GM19463 (cell line): ENCODE measurements around the gene CLTB.
A peak's percentile ranks its signal among the peaks of the same experiment; 100 is the strongest.

Experiments used
- ATAC-seq: cut with Tn5 transposase; IDR thresholded peaks from one replicate; pipeline ENCODE4 v1.9.1; 2021; ENCODE audit warnings: mild to moderate bottlenecking, moderate library complexity; ENCODE audit not compliant: unreplicated experiment

CLTB gene

DNA sequence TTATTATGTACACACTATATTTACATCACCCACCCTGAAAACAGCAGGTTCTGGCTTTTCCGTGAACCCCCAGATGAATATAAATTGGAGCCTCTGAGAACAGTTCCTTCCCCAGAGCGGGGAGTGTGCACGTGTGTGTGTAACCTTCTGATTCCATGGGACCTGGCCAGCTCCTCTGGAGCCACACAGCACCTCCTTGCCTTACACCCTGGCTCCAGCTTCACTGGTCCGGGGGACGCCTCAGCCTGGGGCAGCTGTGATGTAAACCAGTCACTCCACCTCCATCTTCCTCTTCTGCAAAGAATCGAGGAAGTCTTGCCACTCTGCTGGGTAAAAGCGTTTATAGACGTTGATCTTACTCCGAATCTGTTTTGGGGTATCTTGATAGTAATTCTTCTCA lies 32.4 kb downstream of the CLTB start:
- no peak for ATAC-seq

DNA sequence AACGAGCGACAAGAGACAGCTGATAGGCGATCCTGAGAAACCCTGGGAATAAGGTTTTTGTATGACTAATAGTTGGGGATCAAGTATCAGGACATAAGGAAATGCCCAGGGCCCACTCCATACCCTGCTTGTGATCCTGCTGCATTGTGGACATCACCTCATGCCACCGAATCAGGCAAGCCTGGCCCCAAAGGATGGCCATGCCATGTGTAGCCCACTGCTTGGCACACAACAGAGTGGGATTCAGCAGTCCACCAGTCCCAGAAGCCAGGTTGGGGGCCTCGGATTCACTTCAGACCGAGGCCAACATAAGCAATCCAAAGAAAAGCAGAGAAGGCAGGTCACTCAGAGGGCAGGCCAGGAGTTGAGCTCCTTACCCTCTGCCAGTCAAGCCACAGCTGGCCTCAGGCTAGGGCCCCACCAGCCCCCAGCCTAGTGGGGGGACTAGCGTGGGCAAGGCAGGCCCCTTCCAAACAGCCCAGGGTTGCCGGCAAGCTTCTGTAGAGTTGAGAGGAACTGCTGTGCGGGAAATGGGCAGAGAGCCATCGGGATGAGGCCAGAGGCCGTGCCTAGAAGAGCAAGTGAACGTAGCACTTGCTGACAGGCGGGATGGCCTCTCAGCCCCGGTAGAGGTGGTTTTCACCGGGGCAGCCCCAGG lies 33.0 kb downstream of the CLTB start:
- ATAC-seq, result no peak

DNA sequence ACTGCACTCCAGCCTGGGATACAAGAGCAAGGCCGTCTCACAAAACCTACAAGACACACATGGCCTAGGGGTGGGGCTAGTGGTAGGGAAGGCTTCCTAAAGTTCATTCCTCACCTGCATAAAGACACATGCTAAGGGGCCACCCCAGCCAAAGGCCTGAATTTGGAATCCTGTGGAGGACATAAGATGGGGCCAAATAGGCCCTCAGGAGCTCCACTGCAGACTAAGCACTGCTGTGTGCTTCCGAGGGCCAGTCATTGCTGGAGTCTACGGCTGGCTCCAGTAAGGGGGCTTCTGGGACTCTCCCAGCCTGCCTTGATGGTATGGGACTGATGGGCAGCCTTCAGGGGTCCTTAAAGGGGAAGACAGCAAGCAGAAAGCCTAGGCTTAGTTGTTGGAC lies 33.6 kb downstream of the CLTB start:
- no peak for ATAC-seq

DNA sequence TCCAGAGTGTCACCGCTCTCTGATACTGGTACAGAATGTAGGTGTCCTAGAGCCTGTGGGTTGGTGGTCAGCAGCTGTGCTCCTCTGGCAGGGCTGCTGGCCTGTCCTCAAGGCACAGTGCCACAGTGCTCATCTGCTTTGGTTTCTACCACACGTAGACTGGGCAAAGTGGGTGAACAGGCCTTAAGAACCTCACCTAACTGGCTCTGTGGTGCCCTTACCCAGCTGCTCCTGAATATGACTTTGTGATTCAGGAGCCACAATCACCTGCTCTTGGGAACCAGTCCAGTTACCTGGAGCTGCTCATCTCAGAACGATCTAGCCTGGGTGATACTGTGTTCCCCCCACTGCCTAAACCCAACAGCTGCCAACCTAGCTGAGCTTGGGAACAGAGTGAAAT lies 34.4 kb downstream of the CLTB start:
- no peak for ATAC-seq

- ATAC-seq, result no peak
Measured at GRCh38 chr5:176381423-176381822, 34.9 kb downstream of the CLTB start.

GRCh38 chr5:176379881-176380280 lies 36.5 kb downstream of the CLTB start:
- ATAC-seq, result no peak

- ATAC-seq, result no peak
Measured at GRCh38 chr5:176373100-176373818, 43.1 kb downstream of the CLTB start.

DNA sequence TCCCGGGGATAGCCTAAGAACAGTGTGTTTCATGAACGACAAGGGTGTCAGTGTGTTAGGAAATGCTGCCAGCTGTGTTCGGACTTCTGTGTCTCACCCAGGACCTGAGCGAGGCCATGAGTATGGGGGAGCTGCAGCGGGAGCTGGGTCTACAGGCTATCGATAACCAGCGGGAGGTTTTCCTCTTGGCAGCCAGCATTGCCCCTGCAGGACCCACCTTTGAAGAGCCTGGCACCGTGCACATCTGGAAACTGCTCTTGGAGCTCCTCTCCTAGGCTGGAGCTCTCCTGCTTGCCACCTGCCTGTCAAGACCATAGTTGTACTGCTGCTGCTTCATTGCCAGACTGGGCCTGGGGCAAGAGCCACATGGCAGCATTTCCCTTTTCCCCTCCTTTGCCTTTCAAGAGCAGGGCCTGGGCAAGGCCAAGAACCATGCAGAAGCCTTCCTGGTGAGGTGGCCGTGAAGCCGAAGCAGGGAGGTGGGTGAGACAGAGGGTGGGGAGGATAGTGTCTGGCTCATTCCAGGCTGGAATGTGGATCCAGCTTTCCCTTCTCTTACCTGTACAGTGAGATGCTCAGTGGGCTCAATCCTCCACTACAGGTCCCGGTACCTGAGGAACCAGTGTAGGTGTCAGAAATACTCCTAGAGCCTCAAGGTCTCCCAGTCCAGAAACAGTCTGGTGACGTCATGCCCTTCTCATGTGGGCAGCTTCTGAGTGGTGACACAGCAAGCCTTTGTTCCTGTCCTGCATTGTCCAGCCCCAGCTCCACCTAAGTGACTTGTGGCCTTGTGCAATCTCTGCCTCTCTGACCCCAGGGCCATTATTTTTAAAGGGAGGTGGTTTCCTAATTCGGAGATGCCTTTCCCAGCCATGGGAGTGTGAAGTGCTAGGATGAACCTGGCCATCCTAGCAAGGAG lies 44.5 kb downstream of the CLTB start:
- ATAC-seq, result no peak

- no peak for ATAC-seq
Measured at GRCh38 chr5:176369934-176370711, 46.2 kb downstream of the CLTB start.

DNA sequence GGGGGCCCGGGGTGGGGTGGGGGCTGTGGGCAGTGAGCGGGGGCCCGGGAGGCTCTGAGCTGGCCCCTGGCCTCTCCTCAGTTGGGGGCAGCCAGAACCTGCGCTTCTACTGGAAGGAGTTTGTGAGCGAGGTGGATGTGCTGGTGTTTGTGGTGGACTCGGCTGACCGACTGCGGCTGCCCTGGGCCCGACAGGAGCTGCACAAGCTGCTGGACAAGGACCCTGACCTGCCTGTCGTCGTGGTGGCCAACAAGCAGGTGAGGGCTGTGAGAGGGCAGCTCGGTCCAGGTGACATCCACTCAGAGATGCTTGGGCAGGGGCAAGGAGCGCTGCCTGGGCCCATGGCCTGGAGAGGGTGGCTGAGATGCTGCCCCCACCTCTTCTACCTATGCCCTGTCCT lies 47.6 kb downstream of the CLTB start:
- no peak for ATAC-seq

GRCh38 chr5:176366232-176366894 lies 50.0 kb downstream of the CLTB start:
- no peak for ATAC-seq

- peak; percentile 44 for ATAC-seq
Measured at GRCh38 chr5:176365351-176366231, 50.7 kb downstream of the CLTB start, which contains the start of gene ARL10. ARL10 (plus strand) TSS chr5:176365487; CDS start chr5:176365564, 77 bp downstream.

DNA sequence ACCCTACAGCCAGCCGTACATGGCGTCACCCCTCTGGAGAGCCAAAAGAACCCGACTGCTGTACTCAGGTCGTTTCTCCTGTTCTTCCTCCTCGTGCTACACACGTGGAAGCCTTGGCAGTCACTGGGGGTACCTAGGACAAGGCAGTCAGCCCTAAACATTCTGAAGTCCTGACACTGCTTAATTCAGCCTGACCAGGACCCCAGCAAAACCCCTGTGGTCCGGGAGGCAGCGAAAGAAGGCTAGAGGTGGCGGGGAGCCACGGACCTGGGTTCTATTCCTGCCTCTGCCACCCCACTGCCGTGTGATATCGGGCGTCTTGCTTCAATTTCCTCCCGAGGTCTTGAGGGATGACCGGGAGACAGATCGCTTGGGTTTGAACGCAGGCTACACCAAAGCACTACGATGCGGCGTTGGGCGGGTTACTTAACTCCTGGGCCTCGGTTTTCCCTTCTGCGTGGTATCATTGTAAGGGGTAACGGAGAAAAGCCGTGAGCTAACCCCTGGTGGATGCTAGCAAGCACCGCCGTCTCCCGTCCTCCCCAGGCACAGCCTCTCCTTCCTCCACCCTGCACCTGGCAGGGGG lies 51.5 kb downstream of the CLTB start:
- no peak for ATAC-seq

DNA sequence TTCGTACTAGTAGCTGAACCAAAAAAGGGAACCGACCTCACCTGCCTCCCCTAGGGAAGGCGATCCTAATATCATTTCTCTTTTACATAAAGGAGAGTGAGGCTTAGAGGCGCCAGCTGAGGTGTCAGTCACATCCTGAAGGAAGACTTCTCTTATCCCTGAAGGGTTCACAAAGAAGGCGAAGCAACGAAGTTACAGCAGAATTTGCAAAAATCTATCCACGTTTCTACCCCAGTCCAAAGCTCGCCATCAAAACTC lies 54.2 kb downstream of the CLTB start:
- ATAC-seq, result no peak

GRCh38 chr5:176361437-176362232 lies 54.7 kb downstream of the CLTB start, which contains the start of gene KIAA1191:
KIAA1191 (minus strand) TSS chr5:176361764; CDS start chr5:176359508, 2,256 bp downstream.
- peak; percentile 85 for ATAC-seq

- ATAC-seq, result no peak
Measured at GRCh38 chr5:176360894-176361436, 55.4 kb downstream of the CLTB start.

DNA sequence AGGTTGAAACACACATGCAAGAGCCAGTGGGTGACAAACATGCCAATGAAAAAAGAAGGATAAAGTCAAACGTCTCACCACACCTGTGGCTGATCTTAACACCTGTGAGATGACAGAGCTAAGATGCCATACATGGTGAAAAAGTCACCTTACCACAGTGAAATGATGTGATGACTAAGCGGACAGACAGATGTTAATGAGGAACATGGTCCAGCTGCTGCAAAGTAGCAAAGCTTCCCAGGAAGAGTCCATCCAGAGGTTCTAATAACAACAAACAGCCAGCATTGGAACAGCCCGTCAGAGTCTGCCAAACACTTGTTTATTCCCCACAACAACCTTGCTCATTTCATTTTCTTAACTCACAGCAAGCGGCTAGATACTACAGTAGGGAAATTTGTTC lies 56.7 kb downstream of the CLTB start:
- ATAC-seq, result no peak

GRCh38 chr5:176356179-176356566 lies 60.2 kb downstream of the CLTB start:
- ATAC-seq, result no peak
